ENCODE measurements around the gene ZBTB49.

ZBTB49 gene

DNA sequence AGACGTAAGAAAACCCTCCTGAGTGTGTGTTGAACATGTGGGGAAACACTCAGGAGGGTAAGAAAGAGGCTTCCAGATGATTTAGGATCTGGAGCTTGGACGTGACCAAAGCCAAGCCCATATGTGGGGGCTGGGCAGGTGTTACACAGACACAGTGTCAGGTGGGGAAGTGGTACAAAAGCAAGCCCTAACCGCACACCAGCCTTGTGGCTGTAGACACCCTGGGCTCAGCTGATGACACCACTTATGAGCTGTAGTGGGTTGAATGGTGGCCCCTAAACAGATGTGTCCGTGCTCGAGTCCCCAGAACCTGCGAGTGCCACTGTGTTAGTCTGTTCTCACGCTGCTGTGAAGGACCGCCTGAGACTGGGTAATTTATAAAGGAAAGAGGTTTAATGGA is 71.8 kb downstream of the ZBTB49 start:
- no peak for DNase-seq

DNA sequence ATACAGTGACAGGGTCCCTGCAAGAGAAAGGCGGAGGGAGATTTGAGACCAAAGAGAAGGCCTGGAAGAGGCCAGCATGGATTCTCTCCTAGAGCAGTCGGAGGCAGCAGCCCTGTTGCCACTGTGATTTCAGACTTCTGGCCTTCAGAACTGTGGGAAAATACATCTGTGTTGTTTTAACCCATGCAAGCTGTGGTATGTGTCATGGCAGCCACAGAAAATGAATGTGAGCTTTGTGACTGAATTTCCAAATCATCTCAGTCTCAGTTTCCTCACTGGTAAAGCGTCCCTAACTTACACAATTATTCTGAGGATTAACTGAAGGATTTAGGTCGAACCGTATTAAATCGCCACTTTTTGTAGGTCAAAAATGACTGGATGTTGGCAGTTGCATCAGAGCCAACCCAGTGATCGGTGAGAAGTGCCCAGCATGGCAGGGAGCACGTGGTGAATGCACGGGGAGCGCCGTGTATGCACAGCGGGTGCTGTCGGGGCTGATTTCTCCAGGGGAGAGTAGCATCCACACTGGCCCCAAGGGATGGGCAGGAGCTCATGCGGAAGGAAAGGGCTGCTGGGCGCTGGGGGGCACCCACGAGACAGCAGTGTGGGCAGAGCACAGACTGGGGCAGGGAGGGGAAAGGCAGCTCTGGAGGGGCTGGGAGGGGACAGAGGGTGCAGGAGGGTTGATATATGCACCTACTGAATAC is 73.1 kb downstream of the ZBTB49 start:
- DNase-seq: no peak

DNA sequence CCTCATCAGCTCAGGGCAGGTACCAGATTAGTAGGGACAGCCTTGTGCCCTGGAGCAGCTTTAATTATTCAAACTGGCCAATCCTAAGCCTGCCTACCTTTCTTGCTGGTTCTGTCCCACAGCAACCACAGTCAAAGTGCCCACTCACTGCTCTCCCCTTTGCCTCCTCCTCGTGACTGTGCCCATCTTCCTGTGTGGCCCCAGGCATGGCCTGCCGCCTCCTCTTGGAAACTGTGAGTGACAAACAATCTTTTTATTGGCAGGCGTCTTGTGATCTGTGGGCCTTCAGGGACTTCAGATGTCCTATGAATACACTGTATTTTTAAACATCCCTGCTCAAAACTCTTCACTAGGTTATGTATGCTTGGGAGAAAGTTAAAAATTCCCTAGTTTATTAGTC is 74.0 kb downstream of the ZBTB49 start:
- DNase-seq: no peak

DNA sequence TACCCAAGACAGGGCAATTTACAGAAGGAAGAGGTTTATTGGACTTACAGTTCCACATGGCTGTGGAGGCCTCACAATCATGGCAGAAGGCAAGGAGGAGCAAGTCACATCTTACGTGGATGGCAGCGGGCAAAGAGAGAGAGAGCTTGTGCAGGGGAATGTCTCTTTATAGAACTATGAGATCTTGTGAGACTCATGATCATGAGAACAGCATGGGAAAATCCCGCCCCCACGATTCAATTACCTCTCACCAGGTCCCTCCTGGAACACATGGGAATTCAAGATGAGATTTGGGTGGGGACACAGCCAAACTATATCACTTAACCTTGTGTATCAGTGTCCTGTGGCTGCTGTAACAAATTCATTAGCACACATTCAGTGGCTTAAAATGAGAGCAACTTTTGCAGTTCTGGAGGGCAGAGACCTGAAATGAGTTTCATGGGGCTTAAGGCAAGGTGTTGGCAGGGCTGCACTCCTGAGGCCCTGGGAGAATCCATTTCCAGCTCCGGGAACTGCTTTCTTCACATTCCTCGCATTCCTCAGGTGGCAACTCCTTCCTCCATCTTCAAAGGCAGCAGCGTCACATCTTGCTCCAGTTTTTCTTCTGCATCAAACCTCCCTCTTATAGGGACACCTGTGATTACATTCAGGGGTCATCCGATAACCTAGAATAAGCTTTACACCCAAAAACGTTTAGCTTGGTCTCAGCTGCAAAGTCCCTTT is 74.6 kb downstream of the ZBTB49 start:
- no peak for DNase-seq

DNA sequence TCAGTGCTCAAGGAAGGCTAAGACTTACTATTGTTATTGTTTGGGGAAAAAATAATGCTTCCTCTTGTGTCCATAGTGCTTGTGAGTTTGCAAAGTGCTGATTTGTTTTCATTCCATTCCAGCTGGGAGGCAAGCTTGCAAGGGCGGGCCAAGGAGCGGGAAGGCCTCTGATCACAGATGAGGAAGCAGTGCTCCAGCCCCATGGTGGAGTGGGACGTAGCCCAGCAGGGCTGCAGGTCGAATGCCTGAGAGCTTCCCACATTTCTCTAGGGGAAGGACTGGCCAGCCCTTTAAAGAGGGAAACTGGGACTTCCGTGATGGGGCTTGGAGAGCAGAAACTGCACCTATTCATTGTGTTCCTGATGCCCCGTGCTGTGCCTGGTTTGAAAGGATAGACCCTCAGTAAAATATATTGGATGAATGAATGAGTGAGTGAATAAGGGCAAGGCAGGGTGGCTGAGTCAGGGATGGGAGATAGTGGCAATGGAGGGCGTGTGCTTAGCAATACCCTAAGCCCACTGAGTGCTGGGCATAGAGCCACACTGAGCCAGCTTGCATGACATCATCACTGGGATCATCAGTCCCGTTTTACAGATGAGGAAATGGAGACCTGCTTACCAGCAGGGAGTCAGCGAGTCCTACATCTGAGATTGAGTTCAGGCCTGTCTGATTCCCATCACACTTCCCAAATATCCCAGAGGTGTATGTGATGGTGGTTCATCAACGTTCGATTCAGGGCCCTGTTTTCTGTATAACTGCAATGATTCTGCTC is 78.9 kb downstream of the ZBTB49 start:
- DNase-seq: no peak

Data from NCI-H526 (cell line).